Lower lobe of right lung (tissue), 2 donors: ENCODE data around the gene PRRG1. TPM values are rescaled to one million over a fixed set of nuclear protein-coding genes. Genes with fewer than 3 reads are reported as not detected.

Experiments
- ATAC-seq, 2 donors: fragments of 200-7000 bp; cut with Tn5 transposase; one replicate each; pipeline ENCODE4 v1.9.1; 2020 to 2022; ENCODE audit warnings: mild to moderate bottlenecking in 2 of 2, moderate library complexity in 2 of 2
- DNase-seq: peaks from one replicate; pipeline ENCODE4 v3.0.0-alpha.2; 2020
- H3K27ac ChIP-seq: fragments of 200-600 bp; one replicate; pipeline ENCODE4 v1.8.0; 2022
- H3K27me3 ChIP-seq: fragments of 200-600 bp; one replicate; pipeline ENCODE4 v1.8.0; 2022; ENCODE audit warnings: low read depth
- H3K36me3 ChIP-seq: fragments of 200-600 bp; one replicate; pipeline ENCODE4 v1.8.0; 2022; ENCODE audit warnings: mild to moderate bottlenecking
- H3K4me1 ChIP-seq: fragments of 200-600 bp; one replicate; pipeline ENCODE4 v1.8.0; 2022
- H3K4me3 ChIP-seq: fragments of 200-600 bp; one replicate; pipeline ENCODE4 v1.8.0; 2022; ENCODE audit warnings: mild to moderate bottlenecking
- H3K9me3 ChIP-seq: fragments of 200-600 bp; one replicate; pipeline ENCODE4 v1.8.0; 2022
- intact Hi-C: fragments of 100-400 bp; cut with DNase I; formaldehyde crosslinking; loops from one replicate; pipeline ENCODE4 v1.11.0; 2022
- total RNA-seq: library from RNA; stranded (reverse); fragmentation: NEBNext Ultra II Directional; extraction: Animal tissue kit (Norgen Biotek cat#: 25700); gene quantifications from one replicate; pipeline ENCODE4 v1.2.1, GENCODE V29; 2021
- TF ChIP-seq, protein P1 (sequence below): fragments of 200-600 bp; IDR thresholded peaks from one replicate; pipeline ENCODE4 v1.8.0; 2022; ENCODE audit warnings: antibody characterized with exemption, mild to moderate bottlenecking
- donor health status: DM: no; HTN: yes; CAD: no; lungs with severe emphysema.

Gene PRRG1
- total RNA-seq, 1 donor from 2014 or later: 16.2 TPM

DNA sequence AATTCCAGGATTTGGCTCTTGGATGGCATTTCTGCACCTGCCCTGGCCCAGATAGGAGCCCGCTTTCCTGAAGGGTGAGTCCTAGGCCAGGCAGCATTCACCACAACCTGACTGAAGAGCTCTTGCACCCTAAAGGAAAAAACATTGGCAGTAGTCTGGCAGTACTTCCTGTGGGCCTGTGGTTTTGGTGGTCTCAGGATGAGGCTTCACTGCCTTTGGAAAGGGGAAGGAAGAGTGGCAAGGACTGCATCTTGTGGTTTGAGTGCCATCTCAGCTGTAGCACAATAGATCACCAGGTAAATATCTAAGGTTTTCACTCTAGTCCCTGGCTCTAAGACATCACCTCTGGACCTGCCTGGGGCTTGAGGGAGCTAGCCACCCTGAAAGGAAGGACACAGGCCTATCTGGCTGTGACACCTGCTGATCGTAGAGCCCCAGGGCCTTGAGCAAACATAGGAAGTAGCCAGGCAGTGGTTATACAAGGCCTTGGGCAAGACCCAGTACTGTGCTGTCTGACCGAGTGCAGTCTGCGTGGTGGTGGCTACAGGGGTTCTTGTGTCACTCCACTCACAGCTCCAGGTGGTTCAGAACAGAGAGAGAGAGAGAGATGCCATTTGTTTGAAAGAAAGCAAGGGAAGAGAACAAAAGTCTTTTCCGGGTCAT, 28.5 kb upstream of the PRRG1 start:
- ATAC-seq (no peak), DNase-seq (no peak)
- intact Hi-C loops: no loop called here
- no peak overlapping the region for H3K27ac ChIP-seq
- TF ChIP-seq, protein P1, sequence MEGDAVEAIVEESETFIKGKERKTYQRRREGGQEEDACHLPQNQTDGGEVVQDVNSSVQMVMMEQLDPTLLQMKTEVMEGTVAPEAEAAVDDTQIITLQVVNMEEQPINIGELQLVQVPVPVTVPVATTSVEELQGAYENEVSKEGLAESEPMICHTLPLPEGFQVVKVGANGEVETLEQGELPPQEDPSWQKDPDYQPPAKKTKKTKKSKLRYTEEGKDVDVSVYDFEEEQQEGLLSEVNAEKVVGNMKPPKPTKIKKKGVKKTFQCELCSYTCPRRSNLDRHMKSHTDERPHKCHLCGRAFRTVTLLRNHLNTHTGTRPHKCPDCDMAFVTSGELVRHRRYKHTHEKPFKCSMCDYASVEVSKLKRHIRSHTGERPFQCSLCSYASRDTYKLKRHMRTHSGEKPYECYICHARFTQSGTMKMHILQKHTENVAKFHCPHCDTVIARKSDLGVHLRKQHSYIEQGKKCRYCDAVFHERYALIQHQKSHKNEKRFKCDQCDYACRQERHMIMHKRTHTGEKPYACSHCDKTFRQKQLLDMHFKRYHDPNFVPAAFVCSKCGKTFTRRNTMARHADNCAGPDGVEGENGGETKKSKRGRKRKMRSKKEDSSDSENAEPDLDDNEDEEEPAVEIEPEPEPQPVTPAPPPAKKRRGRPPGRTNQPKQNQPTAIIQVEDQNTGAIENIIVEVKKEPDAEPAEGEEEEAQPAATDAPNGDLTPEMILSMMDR: no peak
- H3K9me3 ChIP-seq: no peaks in the 10 kb centered on the region
- H3K4me3 ChIP-seq: no peak overlapping the region
- no peaks in the 10 kb centered on the region for H3K27me3 ChIP-seq
- no peaks in the 10 kb centered on the region for H3K4me1 ChIP-seq
- H3K36me3 ChIP-seq: no peaks in the 10 kb centered on the region

DNA sequence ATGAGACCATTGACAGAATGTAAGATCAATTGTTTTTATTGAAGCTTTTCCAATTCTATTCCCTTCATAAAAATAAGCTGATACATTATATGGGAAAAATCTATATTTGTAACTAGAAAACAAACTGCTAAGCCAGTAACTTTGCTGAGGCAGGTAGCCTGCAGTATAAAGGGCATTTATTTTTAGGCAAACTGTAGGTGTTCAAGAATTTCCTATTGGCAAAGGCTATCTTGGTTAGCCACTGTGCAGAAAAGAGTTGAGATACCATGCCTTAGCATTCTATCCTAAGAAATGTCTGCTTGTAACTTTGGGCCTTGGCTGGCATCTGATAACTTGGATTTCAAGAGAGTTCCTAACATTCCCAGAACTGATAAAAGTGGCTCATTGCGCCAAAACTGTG, 18.5 kb upstream of the PRRG1 start:
- TF ChIP-seq, protein P1: no peak
- Histone ChIP-seq H3K27me3 (no peaks in the 10 kb centered on the region), H3K27ac (no peak overlapping the region), H3K9me3 (no peaks in the 10 kb centered on the region), H3K4me1 (no peaks in the 10 kb centered on the region), H3K4me3 (no peak overlapping the region), H3K36me3 (no peaks in the 10 kb centered on the region)
- intact Hi-C loops: no loop called here
- no peak for ATAC-seq
- DNase-seq: no peak

DNA sequence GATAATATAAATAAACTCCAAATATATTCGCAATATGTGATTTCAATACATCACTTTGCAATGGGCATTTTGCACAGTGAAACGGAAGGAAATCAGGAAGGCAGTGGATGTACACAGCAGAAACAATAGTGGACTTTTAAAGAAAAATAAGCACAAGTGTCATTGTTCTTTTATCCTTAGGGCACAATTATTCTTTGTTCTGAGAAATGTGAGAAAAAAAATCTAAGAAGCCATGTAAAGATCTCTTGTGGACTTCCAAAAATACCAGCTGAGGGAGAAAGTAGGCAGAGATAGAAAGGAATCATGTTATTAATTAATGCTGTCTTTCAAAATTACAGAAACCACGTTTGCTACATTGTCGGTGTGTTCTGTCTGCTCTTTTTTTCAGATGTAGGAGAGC, 17.6 kb upstream of the PRRG1 start:
- no peak overlapping the region for H3K4me3 ChIP-seq
- TF ChIP-seq, protein P1: no peak
- ATAC-seq: no peak

DNA sequence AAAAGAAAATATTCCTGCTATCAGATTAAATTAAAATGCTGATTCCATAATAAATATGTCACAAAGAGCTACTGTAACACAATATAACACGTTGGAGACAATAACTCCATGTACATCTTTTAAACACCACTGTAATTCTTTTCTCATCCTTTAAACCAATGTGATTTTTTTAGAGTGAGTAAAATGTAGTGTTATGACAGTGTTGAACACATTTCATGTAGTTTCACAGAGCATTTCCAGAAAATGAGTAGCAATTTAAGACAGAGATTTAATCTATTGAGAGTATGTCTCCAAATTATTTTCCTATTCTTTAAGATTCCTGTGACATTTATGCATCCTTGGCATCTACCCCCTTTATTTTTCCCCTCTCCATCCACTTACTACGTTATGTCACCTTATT, 17.1 kb upstream of the PRRG1 start:
- no peak for ATAC-seq

More for the DNA sequence above, 17.6 kb upstream of the PRRG1 start:
- H3K4me1 ChIP-seq: no peaks in the 10 kb centered on the region
- intact Hi-C loops: no loop called here
- H3K27ac ChIP-seq: no peak overlapping the region
- H3K9me3 ChIP-seq: no peaks in the 10 kb centered on the region
- no peaks in the 10 kb centered on the region for H3K36me3 ChIP-seq
- no peaks in the 10 kb centered on the region for H3K27me3 ChIP-seq
- DNase-seq: no peak

DNA sequence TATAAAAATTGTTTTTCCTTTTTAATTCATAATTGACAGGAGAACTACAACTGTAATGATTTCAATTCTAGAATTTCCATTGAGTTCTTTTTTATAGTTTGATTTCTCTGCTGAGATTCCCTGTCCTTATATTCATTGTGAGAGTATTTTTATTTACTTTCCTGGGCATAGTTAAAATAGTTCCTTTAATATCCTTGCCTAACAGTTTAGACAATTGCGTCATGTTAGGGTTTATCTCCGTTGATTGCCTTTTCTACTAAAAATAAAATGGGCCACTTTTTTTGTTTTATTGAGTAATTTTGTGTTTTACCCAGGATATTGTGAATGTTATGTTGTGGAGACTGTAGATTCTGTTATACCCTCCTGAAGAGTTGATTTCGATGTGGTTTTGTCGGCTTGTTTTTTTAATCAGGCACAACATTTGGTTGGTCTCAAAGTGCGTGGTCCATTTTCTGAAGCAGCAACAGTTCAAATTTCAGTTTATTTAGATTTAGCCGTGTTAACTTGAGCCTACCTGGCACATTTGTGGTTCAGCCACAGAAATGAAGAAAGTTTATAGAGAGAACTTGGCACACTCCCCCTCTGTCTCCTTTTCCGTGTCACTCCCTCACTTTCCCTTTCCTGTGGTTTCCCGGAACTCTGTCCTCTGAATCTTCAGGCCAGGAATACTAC, 16.0 kb upstream of the PRRG1 start:
- Histone ChIP-seq H3K36me3 (no peaks in the 10 kb centered on the region), H3K27ac (no peak overlapping the region), H3K4me1 (no peaks in the 10 kb centered on the region), H3K27me3 (no peaks in the 10 kb centered on the region), H3K9me3 (no peaks in the 10 kb centered on the region), H3K4me3 (no peak overlapping the region)
- no peak for DNase-seq
- intact Hi-C loops: no loop called here
- TF ChIP-seq, protein P1: no peak
- ATAC-seq: no peak

More for the DNA sequence above, 17.1 kb upstream of the PRRG1 start:
- Histone ChIP-seq H3K9me3 (no peaks in the 10 kb centered on the region), H3K4me1 (no peaks in the 10 kb centered on the region), H3K4me3 (no peak overlapping the region), H3K27ac (no peak overlapping the region), H3K27me3 (no peaks in the 10 kb centered on the region), H3K36me3 (no peaks in the 10 kb centered on the region)
- TF ChIP-seq, protein P1: no peak
- DNase-seq: no peak
- intact Hi-C loops: no loop called here
